Stomach (tissue), 4 donors: Measurements from ENCODE around the gene EVC2.

ENCODE experiments used
- CTCF ChIP-seq, 7 experiments: fragments of 450-650 bp in 4 of 7; fragments of 200-600 bp in 3 of 7; sonication (generic) in 3 of 7; IDR thresholded peaks; one replicate each; pipeline ENCODE4 v1.5.1; 2016 to 2019; ENCODE audit warnings: antibody characterized with exemption in 7 of 7, control low read depth in 2 of 7, mild to moderate bottlenecking in 1 of 7
- EP300 ChIP-seq: sonication (generic); formaldehyde crosslinking; IDR thresholded peaks from one replicate; pipeline ENCODE4 v1.6.1; 2017; ENCODE audit warnings: antibody characterized with exemption
- POLR2AphosphoS5 ChIP-seq, 3 donors: sonication (generic); formaldehyde crosslinking; IDR thresholded peaks; one replicate each; pipeline ENCODE4 v1.6.1; 2016; ENCODE audit warnings: antibody characterized with exemption in 3 of 3

- TF ChIP-seq CTCF (IDR thresholded peaks at IDR 0.05): no peak
- no peak for TF ChIP-seq EP300
- no peak for TF ChIP-seq POLR2AphosphoS5 (IDR thresholded peaks at IDR 0.05)
These were observed 154.0 kb downstream of the EVC2 start for GRCh38 chr4:5554376-5554775.
